Stimulated activated CD4-positive, alpha-beta T cell treated with anti-CD3 and anti-CD28 coated beads, Interleukin-1b, Interleukin-23, amount 100 ng/mL, for 48 hours (primary cell): ENCODE measurements around the gene PTPN20.
"Not testable (repeated sequence)": the region's sequence is repeated elsewhere in the genome, so short reads cannot be mapped to it uniquely, and the experiment has no call there.

Source experiments
- DNase-seq: peaks from one replicate; pipeline ENCODE4 v3.0.0-alpha.2; 2020

The PTPN20 gene

DNA sequence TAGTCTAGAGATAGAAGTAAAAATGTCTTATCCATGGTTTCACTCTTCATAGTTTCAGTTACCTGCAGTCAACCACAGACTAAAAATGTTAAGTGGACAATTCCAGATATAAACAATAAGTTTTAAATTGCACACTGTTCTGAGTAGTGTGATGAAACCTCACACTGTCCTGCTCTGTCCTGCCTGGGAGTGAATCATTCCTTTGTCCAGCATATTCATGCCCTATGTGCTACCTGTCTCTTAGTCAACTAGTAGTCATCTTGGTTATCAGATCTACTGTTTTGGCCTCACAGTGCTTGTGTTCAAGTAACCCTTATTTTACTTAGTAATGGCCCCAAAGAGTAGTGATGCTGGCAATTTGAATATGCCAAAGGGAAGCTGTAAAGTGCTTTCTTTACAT, 49.5 kb downstream of the PTPN20 start:
- DNase-seq: not testable (repeated sequence)

DNA sequence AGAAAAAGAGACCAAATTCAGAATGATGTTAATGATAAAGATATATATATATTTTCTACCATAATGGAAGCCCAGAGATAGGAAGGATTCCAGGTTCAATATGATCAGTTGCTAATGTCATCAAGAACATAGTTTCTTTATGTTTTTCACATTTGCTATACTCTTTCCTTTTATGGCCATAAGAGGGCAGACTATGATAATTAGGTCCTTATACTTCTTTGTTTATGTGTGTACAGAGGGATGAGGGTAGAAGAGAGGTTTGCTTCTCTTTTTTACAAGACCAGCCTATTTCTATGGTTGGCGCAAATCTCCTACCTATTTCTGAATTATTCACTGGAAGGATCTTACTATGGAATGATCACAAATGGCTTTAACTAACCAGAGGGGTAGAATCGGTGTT, 52.1 kb downstream of the PTPN20 start:
- not testable (repeated sequence) for DNase-seq

DNA sequence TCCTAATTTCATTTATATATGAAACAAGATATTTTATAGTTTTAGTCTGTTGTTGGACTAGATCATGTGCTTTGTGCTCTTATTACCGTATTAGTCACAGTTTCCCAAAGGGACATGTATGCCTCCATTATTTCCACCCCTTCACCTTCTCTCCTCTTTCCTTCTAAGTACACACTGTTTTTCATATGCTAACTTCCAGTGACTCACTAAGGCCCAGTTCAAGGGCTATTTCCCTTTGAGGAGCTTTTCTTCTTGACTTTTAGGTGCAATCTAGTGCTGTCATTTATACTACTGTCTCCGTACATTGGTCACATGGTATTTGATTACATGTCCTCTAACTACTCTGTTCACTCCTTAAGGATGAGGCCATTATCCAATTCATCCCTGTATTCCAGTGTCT, 55.8 kb downstream of the PTPN20 start:
- DNase-seq: not testable (repeated sequence)

DNA sequence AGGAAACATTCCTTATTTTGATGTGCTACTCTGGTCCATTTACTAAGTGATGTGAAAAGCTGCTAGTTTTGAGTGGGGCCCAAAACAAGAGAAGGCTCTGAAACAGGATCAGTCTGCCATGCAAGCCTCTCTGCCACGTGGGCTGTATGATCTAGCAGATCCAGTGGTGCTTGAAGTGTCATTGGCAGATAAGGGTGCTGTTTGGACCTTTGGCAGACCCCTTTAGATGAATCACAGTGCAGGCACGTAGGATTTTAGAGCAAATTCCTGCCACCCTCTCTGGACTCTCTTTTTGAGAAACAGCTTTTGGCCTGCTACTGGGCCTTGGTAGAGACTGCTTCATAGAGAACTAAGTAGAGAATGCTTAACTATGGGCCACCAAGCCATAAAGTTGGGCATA, 69.0 kb downstream of the PTPN20 start:
- DNase-seq: not testable (repeated sequence)

DNA sequence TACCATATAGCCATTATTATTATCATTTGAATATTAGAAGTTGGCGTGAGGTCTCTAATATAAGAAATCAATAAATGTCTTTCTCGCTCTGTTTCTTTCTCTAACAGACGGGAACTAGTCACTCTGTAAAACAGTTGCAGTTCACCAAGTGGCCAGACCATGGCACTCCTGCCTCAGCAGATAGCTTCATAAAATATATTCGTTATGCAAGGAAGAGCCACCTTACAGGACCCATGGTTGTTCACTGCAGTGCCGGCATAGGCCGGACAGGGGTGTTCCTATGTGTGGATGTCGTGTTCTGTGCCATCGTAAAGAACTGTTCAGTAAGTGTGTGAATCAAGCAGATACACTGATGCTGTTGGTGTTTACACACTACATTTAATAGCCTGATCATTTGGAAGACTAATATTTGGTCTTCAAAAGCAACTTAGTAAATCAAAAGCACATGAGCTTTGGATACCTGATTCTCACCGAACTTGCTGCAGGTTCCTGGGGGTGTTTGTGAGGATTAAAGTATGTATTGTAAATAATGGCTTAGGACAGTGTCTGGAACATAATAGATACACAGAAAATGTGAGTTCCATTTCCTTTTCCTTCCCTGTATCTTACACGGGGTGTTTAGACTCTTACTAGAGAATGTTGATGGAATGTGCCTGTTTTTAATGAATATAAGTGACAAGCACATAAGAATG, 76.2 kb downstream of the PTPN20 start:
- DNase-seq: not testable (repeated sequence)

DNA sequence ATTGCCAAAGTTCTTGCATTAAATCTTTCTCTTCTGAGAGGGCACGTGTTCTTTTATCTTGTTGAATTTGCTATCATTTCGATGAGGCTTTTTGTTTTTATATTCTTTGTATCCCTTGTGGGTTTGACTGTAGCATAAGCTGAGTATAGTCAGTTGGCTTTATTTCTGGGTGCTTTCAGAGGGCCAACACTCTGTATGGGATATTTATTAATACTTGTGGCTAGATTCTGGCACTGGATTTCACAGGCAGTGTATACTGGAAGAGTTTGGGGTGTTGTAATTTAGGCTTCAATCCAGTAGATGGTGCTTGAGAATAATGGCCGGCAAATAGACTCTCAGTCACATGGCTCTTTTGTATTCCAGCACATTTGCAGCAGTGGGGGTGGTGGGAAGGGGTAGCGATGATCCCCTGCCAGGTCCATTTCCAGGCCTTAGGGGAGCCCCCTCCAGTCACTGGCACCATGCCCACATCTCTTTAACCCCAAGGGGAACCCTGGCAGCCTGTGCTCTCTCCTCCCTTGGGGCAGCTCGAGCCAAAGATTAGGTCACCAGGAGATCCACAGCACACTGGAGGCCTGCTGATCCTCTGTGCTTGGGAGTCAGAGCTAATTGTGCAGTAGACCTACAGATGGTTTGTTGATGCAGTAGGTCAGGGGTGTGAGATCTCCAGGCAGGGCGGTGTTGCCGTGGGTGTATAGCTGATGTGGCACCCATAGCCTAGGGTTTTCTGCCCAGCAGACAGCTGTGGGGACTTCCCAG, 81.8 kb downstream of the PTPN20 start:
- DNase-seq: no peak

DNA sequence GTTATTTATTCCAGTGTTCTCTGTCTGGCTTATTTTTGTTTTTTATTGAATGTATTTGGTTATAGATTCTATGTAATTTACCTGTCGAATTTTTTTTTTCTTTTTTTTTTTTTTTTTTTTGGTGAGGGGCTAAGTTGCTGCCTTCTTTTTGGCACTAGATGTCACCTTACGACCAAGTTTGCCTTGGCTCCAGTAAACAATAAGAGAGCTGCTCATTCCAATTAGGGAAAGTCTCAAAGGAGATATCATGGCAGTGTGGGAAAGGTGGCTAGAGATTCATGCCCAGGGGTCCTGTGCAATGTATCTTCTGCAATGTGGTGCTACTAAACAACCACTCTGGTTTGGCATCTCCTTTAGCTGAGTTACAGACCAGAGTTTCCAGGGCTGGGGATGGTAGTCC, 84.0 kb downstream of the PTPN20 start:
- no peak for DNase-seq

DNA sequence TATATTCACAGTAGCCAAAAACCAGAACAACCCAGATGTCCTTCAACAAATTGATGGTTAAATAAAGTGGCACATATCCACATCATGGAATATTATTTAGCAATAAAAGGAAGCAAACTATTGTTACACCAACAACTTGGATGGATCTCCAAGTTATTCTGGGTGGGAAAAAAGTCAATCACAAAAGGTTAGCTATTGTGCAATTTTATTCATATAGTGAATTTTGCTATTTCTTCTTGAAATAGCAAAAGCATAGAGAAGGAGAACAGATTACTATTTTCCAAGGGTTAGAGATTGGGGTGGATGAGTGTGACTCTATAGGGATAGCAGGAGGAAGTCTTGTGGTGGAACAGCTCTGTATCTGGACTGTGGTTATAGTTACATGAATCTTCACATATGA, 87.0 kb downstream of the PTPN20 start:
- no peak for DNase-seq

DNA sequence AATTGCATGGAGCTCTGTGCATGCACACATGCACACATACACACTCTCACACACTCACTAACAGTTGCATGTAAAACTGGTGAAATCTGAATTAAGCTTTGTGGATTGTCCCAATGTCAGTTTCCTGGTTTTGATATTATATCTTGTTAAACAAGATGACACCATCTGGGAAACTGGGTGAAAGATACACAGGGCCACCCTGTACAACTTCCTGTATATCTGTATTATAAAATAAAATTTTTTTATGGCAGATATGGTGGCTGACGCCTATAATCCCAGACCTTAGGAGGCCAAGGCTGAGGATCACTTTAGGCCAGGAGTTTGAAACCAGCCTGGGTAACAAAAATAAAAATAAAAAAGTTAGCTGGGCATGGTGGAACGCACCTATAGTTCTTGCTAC, 87.4 kb downstream of the PTPN20 start:
- DNase-seq: no peak

DNA sequence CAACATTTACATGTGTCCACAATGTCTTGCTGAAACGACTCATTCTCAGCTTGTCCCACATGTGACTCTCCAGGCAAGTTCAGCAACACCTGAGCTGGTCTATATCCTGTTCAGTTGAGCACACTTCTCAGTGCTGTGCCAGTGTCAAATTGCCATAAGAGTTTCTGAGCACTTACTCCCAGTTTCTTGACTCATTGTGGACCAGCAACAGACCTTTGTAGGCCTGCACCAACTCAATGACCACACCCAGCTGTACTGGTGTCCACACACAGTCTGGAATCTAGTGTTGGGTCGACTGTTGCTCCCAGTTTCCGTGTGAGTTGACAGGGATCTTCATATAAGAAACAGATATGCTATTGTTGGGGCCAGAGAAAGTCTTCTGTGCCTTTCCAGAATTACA, 88.0 kb downstream of the PTPN20 start:
- no peak for DNase-seq

DNA sequence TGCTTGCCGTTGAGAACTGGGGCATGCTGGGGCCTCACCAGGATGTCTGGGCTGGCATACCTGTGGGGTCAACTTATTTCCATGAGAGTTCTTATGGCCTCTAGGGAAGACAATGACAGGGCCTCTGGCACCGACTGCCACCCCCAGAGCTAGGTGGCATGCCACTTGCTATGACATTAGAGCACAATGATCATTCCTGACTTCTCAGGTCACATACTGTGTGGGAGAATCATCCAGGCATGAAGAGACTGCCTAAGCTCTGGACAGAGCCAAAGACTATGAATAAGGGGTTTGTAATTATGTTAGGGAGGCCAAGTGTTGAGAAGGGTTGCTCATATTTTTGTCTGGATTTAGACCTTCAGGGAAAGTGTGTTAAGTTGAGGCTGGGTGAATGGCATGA, 97.5 kb downstream of the PTPN20 start:
- no peak for DNase-seq

DNA sequence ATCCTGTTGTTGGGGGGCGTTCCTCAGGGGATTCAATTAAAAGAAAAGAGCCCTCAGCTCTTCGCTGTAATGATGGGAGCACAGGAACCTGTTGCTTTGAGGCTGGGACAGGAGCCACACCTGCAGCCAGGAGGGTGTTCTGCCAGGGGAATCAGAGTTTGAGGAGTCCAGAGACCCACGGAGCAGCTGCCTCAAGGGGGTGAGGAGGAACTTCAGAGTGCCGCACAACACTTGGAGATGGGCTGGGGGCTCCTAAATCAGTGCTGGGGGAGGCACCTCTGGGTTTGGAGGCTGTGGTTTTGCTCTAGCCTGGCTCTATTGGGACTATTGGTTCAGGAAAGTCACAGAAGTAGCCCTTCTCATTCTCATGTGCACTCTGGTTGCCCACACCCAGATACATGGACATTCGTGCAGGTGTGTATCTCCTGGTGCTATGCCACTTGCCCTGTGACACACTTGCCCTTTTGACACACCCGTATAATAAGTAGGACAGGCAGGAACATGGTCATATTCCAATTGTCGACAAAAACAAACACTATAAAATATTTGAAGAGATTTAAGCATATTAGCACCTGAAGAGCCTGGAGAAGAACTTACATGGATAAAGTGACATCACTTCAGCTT, 98.1 kb downstream of the PTPN20 start:
- no peak for DNase-seq

DNA sequence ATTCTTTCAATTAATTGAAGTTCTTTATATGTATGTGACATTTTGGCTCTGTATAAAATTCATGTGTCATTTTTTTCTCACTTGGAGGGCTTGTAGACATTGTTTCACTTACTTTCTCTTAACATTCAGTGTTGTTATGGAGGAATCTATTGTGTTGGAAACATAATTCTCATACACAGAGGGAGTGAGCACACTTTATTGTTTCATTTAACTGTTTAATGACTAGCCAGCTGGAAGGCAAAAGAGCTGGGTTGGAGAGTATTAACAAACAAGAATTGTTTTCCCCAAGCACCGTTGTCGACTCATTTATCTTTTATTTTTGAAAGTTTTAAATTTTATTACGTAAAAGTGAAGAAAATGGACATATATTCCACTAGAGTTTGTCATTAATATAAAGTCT, 98.8 kb downstream of the PTPN20 start:
- no peak for DNase-seq

DNA sequence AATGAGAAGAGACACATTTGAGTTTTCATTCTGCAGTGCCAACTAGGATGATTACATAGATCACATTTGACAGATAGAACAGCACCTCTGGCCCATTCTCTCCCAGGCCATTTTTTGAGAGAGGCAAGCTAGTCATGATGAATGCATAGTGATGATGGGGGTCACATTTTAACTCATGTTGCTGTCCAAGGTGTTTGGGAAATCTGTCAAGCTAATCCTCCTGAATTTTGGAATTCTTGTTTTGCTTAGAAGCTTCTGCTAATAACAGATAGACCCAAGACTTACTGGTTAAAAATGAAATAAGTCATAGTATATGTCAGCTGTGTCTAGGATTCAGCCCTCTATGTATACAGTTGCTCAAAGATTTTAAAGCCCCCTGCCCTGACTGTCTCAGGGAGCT, 101.0 kb downstream of the PTPN20 start:
- no peak for DNase-seq

DNA sequence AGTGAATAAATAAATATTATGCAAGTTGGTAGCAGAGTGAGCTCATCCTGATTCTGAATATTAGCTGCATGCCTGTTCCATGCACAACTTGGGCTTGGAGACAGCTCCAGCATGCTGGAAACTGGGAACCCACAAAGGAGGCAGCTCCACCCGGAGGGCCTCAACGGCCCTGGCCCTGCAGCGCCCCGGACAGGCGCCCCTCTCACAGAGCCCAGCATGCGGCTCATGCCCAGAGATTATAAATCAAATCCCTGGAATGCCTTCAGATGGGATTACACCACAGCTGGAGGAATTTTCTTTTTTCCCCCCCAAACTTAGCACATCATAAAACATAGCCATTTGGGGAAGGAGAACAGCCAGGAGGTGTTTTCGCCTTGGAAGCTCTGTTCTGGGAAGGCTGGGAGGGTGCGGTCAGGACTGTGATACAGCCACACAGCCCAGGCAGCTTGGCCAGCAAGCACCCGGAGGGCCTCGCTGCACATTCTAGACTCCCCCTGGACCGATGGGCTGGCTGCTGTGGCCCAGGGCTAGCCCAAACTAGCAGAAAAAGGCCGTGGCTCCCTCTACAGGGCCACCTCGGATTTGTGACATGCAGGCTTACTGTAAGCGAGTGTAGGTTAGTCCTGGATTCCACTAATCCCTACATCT, 102.4 kb downstream of the PTPN20 start:
- no peak for DNase-seq

DNA sequence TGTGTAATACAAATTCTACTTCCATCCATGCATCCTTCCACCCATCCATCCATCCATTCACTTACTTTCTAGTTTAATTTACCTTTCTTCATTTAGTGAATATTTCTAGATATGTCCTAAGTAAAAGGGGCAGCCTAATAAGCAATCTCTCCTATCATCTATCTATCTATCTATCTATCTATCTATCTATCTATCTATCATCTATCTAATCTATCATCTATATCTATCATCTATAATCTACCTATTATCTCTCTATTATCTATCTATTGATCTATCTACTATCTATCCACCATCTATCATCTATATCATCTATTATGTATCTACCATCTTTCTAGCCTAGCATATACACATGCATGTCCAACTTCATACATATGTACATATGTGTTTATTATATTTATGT, 104.2 kb downstream of the PTPN20 start:
- DNase-seq: no peak

DNA sequence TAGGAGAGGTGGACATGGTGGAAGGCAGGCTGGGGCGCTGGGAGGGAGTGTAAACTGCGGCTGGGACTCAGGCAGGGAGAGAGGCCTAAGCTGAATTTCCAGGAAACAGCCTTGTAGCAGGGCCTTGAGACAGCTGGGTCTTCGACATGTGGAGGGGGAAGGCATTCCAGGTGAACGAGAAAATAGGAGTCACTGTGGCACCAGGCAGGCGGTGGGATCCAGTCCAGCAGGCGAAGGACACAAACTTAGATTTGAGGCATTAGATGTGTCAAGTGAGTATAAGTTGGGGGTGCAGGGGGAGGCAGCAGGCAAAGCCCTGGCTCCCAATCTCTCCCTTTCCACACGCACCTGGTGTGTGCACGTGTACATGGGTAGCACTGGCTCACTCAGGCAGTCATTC, 105.3 kb downstream of the PTPN20 start:
- DNase-seq: no peak

DNA sequence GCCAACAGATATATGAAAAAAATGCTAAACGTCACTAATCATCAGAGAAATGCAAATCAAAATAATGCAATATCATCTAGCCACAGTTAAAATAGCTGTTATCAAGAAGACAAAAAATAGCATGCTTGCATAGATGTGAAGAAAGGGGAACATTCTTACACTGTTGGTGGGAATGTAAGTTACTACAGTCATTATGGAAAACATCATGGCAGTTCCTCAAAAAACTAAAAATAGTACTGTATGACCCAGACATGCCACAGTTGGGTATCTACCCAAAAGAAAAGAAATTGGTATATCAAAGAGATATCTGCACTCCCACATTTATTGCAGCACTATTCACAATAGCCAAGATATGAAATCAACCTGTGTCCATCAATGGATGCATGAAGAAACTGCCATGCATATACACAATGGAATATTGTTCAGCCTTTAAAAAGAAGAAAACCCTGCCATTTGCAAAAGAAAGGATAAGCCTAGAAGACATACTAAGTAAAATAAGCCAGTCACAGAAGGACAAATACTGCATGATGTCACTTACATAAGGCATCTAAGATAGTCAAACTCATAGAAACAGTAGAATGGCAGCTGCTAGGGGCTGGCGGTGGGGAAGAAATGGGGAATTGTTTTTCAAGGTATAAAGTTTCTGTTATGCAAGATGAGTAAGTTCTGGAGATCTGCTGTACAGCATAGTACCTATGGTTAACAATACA, 107.0 kb downstream of the PTPN20 start:
- DNase-seq: no peak

DNA sequence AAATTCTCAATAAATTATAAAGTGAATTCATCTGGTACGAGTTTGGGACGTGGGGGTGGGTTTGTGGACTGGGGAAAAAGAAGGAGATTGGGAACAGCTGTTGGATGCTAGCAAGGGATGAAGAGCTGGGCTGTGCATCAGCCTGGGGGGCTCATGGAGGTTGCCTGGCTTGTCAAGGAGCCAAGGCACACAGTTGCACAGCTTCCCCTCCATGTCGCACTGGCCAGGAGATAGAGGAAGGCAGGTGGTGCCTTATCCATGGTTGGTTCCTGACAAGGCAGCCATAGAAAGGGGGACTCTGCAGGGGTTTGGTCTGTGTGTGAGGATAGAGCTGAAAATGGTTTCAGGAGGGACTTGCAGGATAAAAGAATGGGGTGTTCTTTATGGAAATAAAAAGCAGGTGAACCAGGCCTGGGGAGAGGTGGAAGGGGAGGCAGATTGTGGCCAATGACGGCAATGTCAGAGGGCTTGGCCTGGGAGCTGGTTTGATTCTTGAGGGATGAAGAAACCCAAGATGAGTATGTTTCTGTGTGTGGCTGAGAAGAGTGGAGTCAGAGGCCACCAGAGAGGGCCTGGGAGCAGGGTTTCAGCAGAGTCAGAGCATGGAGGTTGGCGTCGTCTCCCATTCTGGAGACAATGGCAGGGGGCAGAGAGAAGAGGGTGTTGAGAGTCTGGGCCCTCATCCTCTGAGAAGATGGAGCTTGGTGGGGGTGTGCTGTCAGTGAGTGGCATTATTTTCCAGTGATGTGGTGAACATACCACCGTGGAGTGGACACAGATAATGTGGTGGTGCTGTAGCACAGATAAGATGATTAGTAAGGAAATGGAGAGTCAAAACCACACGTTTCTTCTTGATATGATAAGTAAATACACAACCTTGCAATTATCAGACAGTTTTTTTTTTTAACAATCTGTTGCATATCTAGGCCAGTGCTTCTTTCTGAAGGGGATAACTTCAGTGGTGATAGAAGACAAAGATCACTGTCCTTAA, 108.2 kb downstream of the PTPN20 start:
- DNase-seq: no peak

DNA sequence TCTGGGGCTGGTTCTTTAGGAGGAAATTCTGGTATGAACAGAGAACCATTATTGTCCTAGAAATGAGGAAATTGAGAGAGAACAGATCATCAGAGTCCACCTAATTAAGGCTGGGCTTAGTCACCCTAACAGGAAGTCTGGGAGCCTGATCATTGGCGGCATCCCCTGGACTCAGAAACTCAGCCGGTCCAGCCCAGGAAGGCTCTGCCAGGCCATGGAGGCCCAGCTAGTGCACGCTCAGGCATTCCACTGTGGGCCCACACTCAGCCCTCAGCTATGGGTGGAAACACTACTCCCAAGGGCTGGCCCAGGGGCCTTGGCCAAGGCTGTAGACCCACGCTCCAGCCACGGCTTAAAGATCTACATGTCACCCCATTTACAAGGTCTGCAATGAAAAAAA, 109.2 kb downstream of the PTPN20 start:
- DNase-seq: no peak

DNA sequence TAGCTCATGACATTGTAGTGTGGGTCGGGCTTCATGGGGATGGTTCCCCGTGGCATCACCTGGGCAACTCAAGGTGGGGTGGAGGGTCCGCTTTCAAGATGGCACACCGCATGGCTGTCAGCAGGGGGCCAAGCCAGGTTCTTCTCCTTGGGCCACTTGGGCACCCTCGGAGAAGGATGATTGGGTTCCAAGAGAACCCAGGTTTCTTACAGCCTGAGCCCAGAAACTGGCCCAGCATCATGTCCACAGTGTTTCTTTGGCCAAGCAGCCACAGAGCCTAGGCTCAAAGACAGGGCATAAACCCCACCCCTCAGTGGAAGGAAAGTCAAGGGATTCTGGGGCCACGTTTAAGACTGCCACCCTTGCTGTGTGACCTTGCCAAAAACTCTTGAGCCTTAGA, 110.6 kb downstream of the PTPN20 start:
- no peak for DNase-seq
